ENCODE results near the gene ZXDA. TPM values are rescaled to one million over a fixed set of nuclear protein-coding genes. Genes with fewer than 3 reads are reported as not detected.
"Not testable (repeated sequence)": the region's sequence is repeated elsewhere in the genome, so short reads cannot be mapped to it uniquely, and the experiment has no call there.

The ZXDA gene
- total and polyA plus RNA-seq, 7 experiments from 2014 or later, result 3.0 to 13.2 (median 10.5) TPM

DNA sequence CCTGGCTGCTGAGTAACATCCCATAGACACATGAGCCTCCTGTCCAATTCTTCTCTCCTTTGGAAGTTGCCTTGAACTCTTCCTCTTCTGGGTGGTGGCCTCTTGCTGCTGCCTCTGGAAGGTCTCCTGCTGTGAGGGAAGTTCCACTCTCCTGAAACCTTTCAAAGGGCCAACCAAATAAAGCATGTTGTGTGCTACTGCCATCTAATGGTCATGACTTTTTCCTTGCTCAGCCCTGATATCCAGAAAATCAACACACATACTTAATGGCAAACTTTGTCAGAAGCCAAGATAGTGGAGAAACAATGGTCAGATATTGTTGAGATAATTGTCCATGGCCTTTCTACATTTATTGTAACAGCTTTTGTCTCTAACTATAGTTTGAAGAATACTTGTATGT is 19.1 kb upstream of the ZXDA start:
- Mint-ChIP-seq H3K27me3 (no peaks in the 10 kb centered on the region), H3K27ac (no peak overlapping the region), H3K4me1 (peaks cover 0 to 4% (median 0%) of the 10 kb centered on the region in 7 donors), H3K9me3 (no peaks in the 10 kb centered on the region), H3K36me3 (no peaks in the 10 kb centered on the region), H3K4me3 (no peak overlapping the region)
- no peaks in the 10 kb centered on the region for H3K36me3 ChIP-seq (ENCODE audit: control insufficient read depth in 2 of 3, insufficient read depth in 3 of 3, low read length in 3 of 3)
- DNase-seq, result peak in 2 of 9 donors; percentile 9 to 12
- no peak for ATAC-seq
- ChIA-PET CTCF (interaction anchor here (1.2 kb wide), 1 partner anchor 110 kb away, joined by 3 read pairs; no protein-coding TSS in a partner anchor), POLR2A (interaction anchor here (0.7 kb wide), 1 partner anchor 1202 kb away, joined by 3 read pairs; no protein-coding TSS in a partner anchor)
- intact Hi-C loops (cut with micrococcal nuclease), result loop anchor here (1.0 to 5.0 kb wide), 2 partner anchors 108 to 357 kb away; no protein-coding TSS in a partner anchor
- no peak overlapping the region for H3K4me3 ChIP-seq (ENCODE audit: low read length)
- no peaks in the 10 kb centered on the region for H3K27me3 ChIP-seq (ENCODE audit: control insufficient read depth in 2 of 2, insufficient read depth in 2 of 2, low read length in 2 of 2)
- no peaks in the 10 kb centered on the region for H3K9me3 ChIP-seq (ENCODE audit: control insufficient read depth in 2 of 3, low read length in 3 of 3)
- H3K27ac ChIP-seq (ENCODE audit: low read depth, low read length), result no peak overlapping the region
- H3K4me1 ChIP-seq (ENCODE audit: control insufficient read depth in 2 of 2, insufficient read depth in 2 of 2, low read length in 2 of 2), result no peaks in the 10 kb centered on the region

DNA sequence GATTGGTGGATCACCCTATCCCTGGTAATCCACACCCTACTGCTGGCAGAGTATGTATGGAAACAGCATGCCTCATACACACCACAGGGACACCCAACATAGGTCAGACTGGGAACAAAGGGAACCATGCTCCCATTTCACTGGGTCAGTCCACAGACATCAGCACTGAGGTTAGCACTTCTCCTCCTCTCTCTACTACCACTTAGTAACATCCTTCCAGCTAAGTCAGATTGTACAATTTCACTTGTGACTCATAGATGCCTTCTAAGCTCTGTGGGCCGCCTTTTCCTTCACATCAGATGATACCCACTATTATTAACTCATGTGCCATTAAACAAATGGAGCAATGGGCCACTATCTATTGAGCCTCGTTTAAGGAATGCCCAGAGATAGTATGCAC is 15.5 kb upstream of the ZXDA start:
- H3K9me3 Mint-ChIP-seq, result no peaks in the 10 kb centered on the region
- H3K4me1 ChIP-seq (ENCODE audit: control insufficient read depth in 2 of 2, insufficient read depth in 2 of 2, low read length in 2 of 2), result no peaks in the 10 kb centered on the region
- no peaks in the 10 kb centered on the region for H3K36me3 ChIP-seq (ENCODE audit: control insufficient read depth in 2 of 3, insufficient read depth in 3 of 3, low read length in 3 of 3)
- peaks cover 0 to 4% (median 0%) of the 10 kb centered on the region in 7 donors for H3K4me1 Mint-ChIP-seq
- H3K4me3 ChIP-seq (ENCODE audit: low read length), result no peak overlapping the region
- DNase-seq (no peak), ATAC-seq (no peak)
- intact Hi-C loops (cut with micrococcal nuclease), result loop anchor here in 1 of 2 donors (5.0 kb wide), 1 partner anchor 354 kb away; no protein-coding TSS in a partner anchor
- no peaks in the 10 kb centered on the region for H3K27me3 Mint-ChIP-seq
- ChIA-PET CTCF (no interaction called here), POLR2A (no interaction called here)
- H3K27ac ChIP-seq (ENCODE audit: low read depth, low read length), result no peak overlapping the region
- H3K4me3 Mint-ChIP-seq, result no peak overlapping the region
- H3K27ac Mint-ChIP-seq, result no peak overlapping the region
- no peaks in the 10 kb centered on the region for H3K36me3 Mint-ChIP-seq
- no peaks in the 10 kb centered on the region for H3K9me3 ChIP-seq (ENCODE audit: control insufficient read depth in 2 of 3, low read length in 3 of 3)
- H3K27me3 ChIP-seq (ENCODE audit: control insufficient read depth in 2 of 2, insufficient read depth in 2 of 2, low read length in 2 of 2), result no peaks in the 10 kb centered on the region

- Mint-ChIP-seq H3K4me3 (no peak overlapping the region), H3K27me3 (no peaks in the 10 kb centered on the region), H3K27ac (peak overlapping the region in 1 of 9 donors; percentile 25), H3K9me3 (no peaks in the 10 kb centered on the region), H3K4me1 (no peaks in the 10 kb centered on the region), H3K36me3 (no peaks in the 10 kb centered on the region)
- Histone ChIP-seq H3K9me3 (ENCODE audit: control insufficient read depth in 2 of 3, low read length in 3 of 3) (no peaks in the 10 kb centered on the region), H3K4me3 (ENCODE audit: low read length) (no peak overlapping the region), H3K4me1 (ENCODE audit: control insufficient read depth in 2 of 2, insufficient read depth in 2 of 2, low read length in 2 of 2) (no peaks in the 10 kb centered on the region), H3K27ac (ENCODE audit: low read depth, low read length) (no peak overlapping the region), H3K27me3 (ENCODE audit: control insufficient read depth in 2 of 2, insufficient read depth in 2 of 2, low read length in 2 of 2) (no peaks in the 10 kb centered on the region), H3K36me3 (ENCODE audit: control insufficient read depth in 2 of 3, insufficient read depth in 3 of 3, low read length in 3 of 3) (no peaks in the 10 kb centered on the region)
- CTCF ChIA-PET, result interaction anchor here (0.6 to 0.7 kb wide), 2 partner anchors 42 to 101 kb away, joined by 3 to 5 read pairs; no protein-coding TSS in a partner anchor
- intact Hi-C loops (cut with micrococcal nuclease), result loop anchor here (1.0 to 5.0 kb wide), 3 partner anchors 98 to 1117 kb away; no protein-coding TSS in a partner anchor
- DNase-seq (peak in 6 of 9 donors; percentile 13 to 37 (median 29)), ATAC-seq (peak; percentile 54)
- POLR2A ChIA-PET, result no interaction called here
Observed at GRCh38 chrX:57918750-57919436, 8.6 kb upstream of the ZXDA start.

DNA sequence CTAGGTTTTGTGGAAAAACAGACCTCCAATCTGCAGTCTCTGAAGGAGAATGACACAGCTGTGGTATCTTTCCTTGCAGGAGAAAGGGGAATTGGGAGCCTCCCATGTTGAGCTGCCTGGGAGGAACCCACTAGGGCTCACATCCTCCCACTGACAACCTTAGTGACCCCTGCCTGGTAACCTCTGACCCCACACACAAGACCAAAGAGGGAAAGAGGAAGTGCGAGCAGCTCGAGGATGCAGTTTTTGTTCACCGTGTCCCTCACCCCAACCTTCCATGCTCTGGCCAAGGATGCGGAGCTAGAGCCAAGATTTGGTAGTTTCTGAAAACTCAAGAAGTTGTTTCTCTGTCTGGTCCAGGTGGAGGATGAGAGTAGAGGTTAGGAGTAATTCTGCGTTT is 5.4 kb upstream of the ZXDA start:
- peaks cover 0 to under 1% (median 0%) of the 10 kb centered on the region in 11 donors for H3K9me3 Mint-ChIP-seq
- H3K27me3 Mint-ChIP-seq, result no peaks in the 10 kb centered on the region
- H3K27ac Mint-ChIP-seq, result no peak overlapping the region
- ATAC-seq, result no peak
- ChIA-PET CTCF (no interaction called here), POLR2A (no interaction called here)
- H3K4me1 Mint-ChIP-seq, result peaks cover 0 to 15% (median 12%) of the 10 kb centered on the region in 7 donors
- no peak for DNase-seq
- intact Hi-C loops (cut with micrococcal nuclease), result loop anchor here in 1 of 2 donors (5.0 kb wide), 2 partner anchors 343 to 1113 kb away; no protein-coding TSS in a partner anchor
- H3K27ac ChIP-seq (ENCODE audit: low read depth, low read length), result no peak overlapping the region
- no peak overlapping the region for H3K4me3 ChIP-seq (ENCODE audit: low read length)
- H3K27me3 ChIP-seq (ENCODE audit: control insufficient read depth in 2 of 2, insufficient read depth in 2 of 2, low read length in 2 of 2), result no peaks in the 10 kb centered on the region
- H3K36me3 Mint-ChIP-seq, result no peaks in the 10 kb centered on the region
- H3K4me3 Mint-ChIP-seq, result no peak overlapping the region
- peaks cover 5 to 6% of the 10 kb centered on the region in 2 donors for H3K4me1 ChIP-seq (ENCODE audit: control insufficient read depth in 2 of 2, insufficient read depth in 2 of 2, low read length in 2 of 2)
- H3K9me3 ChIP-seq (ENCODE audit: control insufficient read depth in 2 of 3, low read length in 3 of 3), result no peaks in the 10 kb centered on the region
- no peaks in the 10 kb centered on the region for H3K36me3 ChIP-seq (ENCODE audit: control insufficient read depth in 2 of 3, insufficient read depth in 3 of 3, low read length in 3 of 3)

GRCh38 chrX:57909595-57910286 is 517 bp downstream of the ZXDA start:
- H3K36me3 ChIP-seq (ENCODE audit: control insufficient read depth in 2 of 3, insufficient read depth in 3 of 3, low read length in 3 of 3); POLR2A ChIA-PET; CTCF ChIA-PET; H3K4me1 ChIP-seq (ENCODE audit: control insufficient read depth in 2 of 2, insufficient read depth in 2 of 2, low read length in 2 of 2); H3K27me3 ChIP-seq (ENCODE audit: control insufficient read depth in 2 of 2, insufficient read depth in 2 of 2, low read length in 2 of 2); H3K9me3 Mint-ChIP-seq; H3K27me3 Mint-ChIP-seq; H3K9me3 ChIP-seq (ENCODE audit: control insufficient read depth in 2 of 3, low read length in 3 of 3): not testable (repeated sequence)
- Mint-ChIP-seq H3K4me3 (peak overlapping the region in 8 of 10 donors; percentile 42 to 80 (median 64)), H3K4me1 (peaks cover 0 to 40% (median 36%) of the 10 kb centered on the region in 7 donors), H3K36me3 (peaks cover 4 to 17% (median 8%) of the 10 kb centered on the region in 5 donors), H3K27ac (peak overlapping the region in 5 of 9 donors; percentile 65 to 96 (median 94))
- peak in 8 of 9 donors; percentile 27 to 50 (median 45) for DNase-seq
- Histone ChIP-seq H3K27ac (ENCODE audit: low read depth, low read length) (peak overlapping the region; percentile 79), H3K4me3 (ENCODE audit: low read length) (peak overlapping the region; percentile 24)
- peak; percentile 84 for ATAC-seq
- intact Hi-C loops (cut with micrococcal nuclease), result loop anchor here (1.0 to 10.0 kb wide), 9 partner anchors 115 to 1175 kb away; partner anchors contain the start of gene FAAH2 (in 2 of the 2)

- H3K27me3 Mint-ChIP-seq; H3K9me3 ChIP-seq (ENCODE audit: control insufficient read depth in 2 of 3, low read length in 3 of 3); CTCF ChIA-PET; H3K27me3 ChIP-seq (ENCODE audit: control insufficient read depth in 2 of 2, insufficient read depth in 2 of 2, low read length in 2 of 2); H3K9me3 Mint-ChIP-seq; H3K4me1 ChIP-seq (ENCODE audit: control insufficient read depth in 2 of 2, insufficient read depth in 2 of 2, low read length in 2 of 2); H3K36me3 ChIP-seq (ENCODE audit: control insufficient read depth in 2 of 3, insufficient read depth in 3 of 3, low read length in 3 of 3); ATAC-seq; POLR2A ChIA-PET; DNase-seq: not testable (repeated sequence)
- intact Hi-C loops (cut with micrococcal nuclease), result loop anchor here (5.0 to 10.0 kb wide), 4 partner anchors 116 to 1174 kb away; no protein-coding TSS in a partner anchor
- Mint-ChIP-seq H3K4me1 (peaks cover 0 to 40% (median 36%) of the 10 kb centered on the region in 7 donors), H3K36me3 (peaks cover 4 to 17% (median 8%) of the 10 kb centered on the region in 5 donors), H3K27ac (peak overlapping the region in 4 of 9 donors; percentile 15 to 62 (median 33)), H3K4me3 (peak overlapping the region; percentile 18 to 80 (median 54))
- Histone ChIP-seq H3K4me3 (ENCODE audit: low read length) (peak overlapping the region; percentile 24), H3K27ac (ENCODE audit: low read depth, low read length) (peak overlapping the region; percentile 79)
Observed at GRCh38 chrX:57908972-57909594, 1.2 kb downstream of the ZXDA start.

Measured in naive thymus-derived CD4-positive, alpha-beta T cell (primary cell).